HEK293 (cell line): Measurements from ENCODE around the gene DSCAM.

Source experiments
- CTCF ChIA-PET: fragments of 350-600 bp; formaldehyde crosslinking; extraction: SDS; loops from one replicate; lab custom pipeline; 2021; ENCODE audit warnings: antibody characterized with exemption; lab: Yijun Ruan, JAX
- POLR2A ChIA-PET: fragments of 300-600 bp; formaldehyde crosslinking; extraction: SDS; loops from one replicate; lab custom pipeline; 2020; ENCODE audit warnings: antibody characterized with exemption, inconsistent platforms; lab: Yijun Ruan, JAX
- H3K27ac ChIP-seq: fragments of 200-500 bp; sonication (Bioruptor generic); 2 replicates; pipeline ENCODE4 v1.5.1; 2014; ENCODE audit warnings: low read depth, low read length, control low read depth, inconsistent platforms; ENCODE audit errors: extremely low read depth
- H3K36me3 ChIP-seq, 2 experiments: fragments of 200-500 bp in 1 of 2; sonication (Bioruptor generic) in 1 of 2; 1 replicate in 1 of 2; 2 replicates in 1 of 2; pipeline ENCODE4 v1.5.1; 2014 to 2017; ENCODE audit warnings: inconsistent platforms in 2 of 2, low read length in 2 of 2; ENCODE audit not compliant: control insufficient read depth in 2 of 2, insufficient read depth in 1 of 2
- H3K4me1 ChIP-seq: fragments of 200-500 bp; sonication (Bioruptor generic); 2 replicates; pipeline ENCODE4 v1.5.1; 2014; ENCODE audit warnings: mild to moderate bottlenecking, low read length, inconsistent platforms; ENCODE audit not compliant: control insufficient read depth, insufficient read depth
- H3K4me3 ChIP-seq: 2 replicates; pipeline ENCODE4 v1.5.1; 2011; ENCODE audit warnings: low read depth, mild to moderate bottlenecking, control low read depth, low read length, moderate library complexity
- H3K9me3 ChIP-seq: fragments of 200-500 bp; sonication (Bioruptor generic); 2 replicates; pipeline ENCODE4 v1.5.1; 2014; ENCODE audit warnings: low read depth, low read length, inconsistent platforms; ENCODE audit not compliant: control insufficient read depth, insufficient read depth
- GLI4 ChIP-seq: fragments of 450-650 bp; formaldehyde crosslinking; IDR thresholded peaks from 2 replicates; pipeline ENCODE4 v1.5.1; 2016; ENCODE audit warnings: missing biosample characterization, missing genetic modification characterization
- PBX3 ChIP-seq: sonication (generic); formaldehyde crosslinking; IDR thresholded peaks from 2 replicates; pipeline ENCODE4 v1.8.1; 2022; ENCODE audit warnings: mild to moderate bottlenecking, moderate library complexity, missing genetic modification reagents
- PRDM2 ChIP-seq: fragments of 450-650 bp; formaldehyde crosslinking; IDR thresholded peaks from 2 replicates; pipeline ENCODE4 v1.5.1; 2016; ENCODE audit warnings: missing biosample characterization, missing genetic modification characterization, borderline replicate concordance
- YY2 ChIP-seq: fragments of 450-650 bp; formaldehyde crosslinking; IDR thresholded peaks from 2 replicates; pipeline ENCODE4 v1.5.1; 2016; ENCODE audit warnings: missing biosample characterization, missing genetic modification characterization
- ZBTB17 ChIP-seq: fragments of 450-650 bp; formaldehyde crosslinking; IDR thresholded peaks from 2 replicates; pipeline ENCODE4 v1.5.1; 2016; ENCODE audit warnings: missing biosample characterization, missing genetic modification characterization
- ZFP41 ChIP-seq: fragments of 450-650 bp; formaldehyde crosslinking; IDR thresholded peaks from 2 replicates; pipeline ENCODE4 v1.5.1; 2016; ENCODE audit warnings: missing biosample characterization, missing genetic modification characterization, borderline replicate concordance
- ZNF146 ChIP-seq: fragments of 450-650 bp; formaldehyde crosslinking; IDR thresholded peaks from 2 replicates; pipeline ENCODE4 v1.5.1; 2016; ENCODE audit warnings: missing biosample characterization, missing genetic modification characterization
- ZNF174 ChIP-seq: fragments of 450-650 bp; formaldehyde crosslinking; IDR thresholded peaks from 2 replicates; pipeline ENCODE4 v1.5.0; 2017; ENCODE audit warnings: missing biosample characterization, mild to moderate bottlenecking, missing genetic modification characterization
- ZNF341 ChIP-seq: fragments of 450-650 bp; formaldehyde crosslinking; IDR thresholded peaks from 2 replicates; pipeline ENCODE4; 2016; ENCODE audit warnings: low read depth, missing biosample characterization, missing genetic modification characterization
- ZNF350 ChIP-seq: fragments of 450-650 bp; formaldehyde crosslinking; IDR thresholded peaks from 2 replicates; pipeline ENCODE4 v1.5.0; 2017; ENCODE audit warnings: missing biosample characterization, mild to moderate bottlenecking, missing genetic modification characterization
- ZNF433 ChIP-seq: fragments of 450-650 bp; formaldehyde crosslinking; IDR thresholded peaks from 2 replicates; pipeline ENCODE4 v1.5.1; 2016; ENCODE audit warnings: missing biosample characterization, missing genetic modification characterization, low read depth
- ZNF501 ChIP-seq: fragments of 450-650 bp; formaldehyde crosslinking; IDR thresholded peaks from 2 replicates; pipeline ENCODE4 v1.5.1; 2016; ENCODE audit warnings: missing biosample characterization, missing genetic modification characterization
- ZNF548 ChIP-seq: fragments of 450-650 bp; formaldehyde crosslinking; IDR thresholded peaks from 2 replicates; pipeline ENCODE4 v1.5.1; 2016; ENCODE audit warnings: missing biosample characterization, missing genetic modification characterization
- ZNF571 ChIP-seq: fragments of 450-650 bp; formaldehyde crosslinking; IDR thresholded peaks from 2 replicates; pipeline ENCODE4 v1.5.0; 2017; ENCODE audit warnings: missing biosample characterization, missing genetic modification characterization
- ZNF658 ChIP-seq: fragments of 450-650 bp; formaldehyde crosslinking; IDR thresholded peaks from 2 replicates; pipeline ENCODE4; 2016; ENCODE audit warnings: missing biosample characterization, missing genetic modification characterization
- ZNF777 ChIP-seq: fragments of 450-650 bp; formaldehyde crosslinking; IDR thresholded peaks from 2 replicates; pipeline ENCODE4 v1.5.1; 2017; ENCODE audit warnings: missing biosample characterization, missing genetic modification characterization, borderline replicate concordance
- ZNF785 ChIP-seq: fragments of 450-650 bp; formaldehyde crosslinking; IDR thresholded peaks from 2 replicates; pipeline ENCODE4 v1.5.1; 2016; ENCODE audit warnings: missing biosample characterization, missing genetic modification characterization
- TF ChIP-seq, protein P1 (sequence below): fragments of 450-650 bp; formaldehyde crosslinking; conservative IDR thresholded peaks from 2 replicates; pipeline ENCODE4 v1.5.1; 2016; ENCODE audit warnings: low read depth, missing biosample characterization, missing genetic modification characterization
- TF ChIP-seq, protein P2 (sequence below): fragments of 450-650 bp; formaldehyde crosslinking; conservative IDR thresholded peaks from 2 replicates; pipeline ENCODE4 v1.5.1; 2016; ENCODE audit warnings: low read depth, missing biosample characterization, missing genetic modification characterization

The DSCAM gene

DNA sequence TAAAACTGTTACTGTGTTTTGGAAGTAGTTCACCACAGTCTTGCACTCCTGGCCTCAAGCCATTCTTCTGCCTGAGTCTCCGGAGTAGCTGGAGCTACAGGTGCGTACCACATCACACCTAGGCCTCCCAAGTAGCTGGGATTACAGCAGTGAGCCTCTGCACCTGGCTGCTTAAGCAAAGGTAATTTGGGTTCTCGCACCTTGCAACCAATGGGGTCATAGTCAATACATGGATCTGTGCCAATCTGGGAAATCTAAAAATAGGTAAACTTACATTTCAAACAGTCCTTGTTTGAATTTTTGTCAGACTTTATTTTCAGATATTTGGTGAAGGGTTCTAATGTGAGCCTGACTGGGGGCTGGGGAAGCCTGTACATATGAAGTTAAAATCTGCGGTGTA, 513.2 kb downstream of the DSCAM start:
- POLR2A ChIA-PET = no interaction called here
- Histone ChIP-seq H3K4me3 (no peak overlapping the region), H3K27ac (no peak overlapping the region), H3K4me1 (no peaks in the 10 kb centered on the region)
- TF ChIP-seq ZBTB17 = no peak
- TF ChIP-seq PBX3 = no peak
- TF ChIP-seq, protein P1, sequence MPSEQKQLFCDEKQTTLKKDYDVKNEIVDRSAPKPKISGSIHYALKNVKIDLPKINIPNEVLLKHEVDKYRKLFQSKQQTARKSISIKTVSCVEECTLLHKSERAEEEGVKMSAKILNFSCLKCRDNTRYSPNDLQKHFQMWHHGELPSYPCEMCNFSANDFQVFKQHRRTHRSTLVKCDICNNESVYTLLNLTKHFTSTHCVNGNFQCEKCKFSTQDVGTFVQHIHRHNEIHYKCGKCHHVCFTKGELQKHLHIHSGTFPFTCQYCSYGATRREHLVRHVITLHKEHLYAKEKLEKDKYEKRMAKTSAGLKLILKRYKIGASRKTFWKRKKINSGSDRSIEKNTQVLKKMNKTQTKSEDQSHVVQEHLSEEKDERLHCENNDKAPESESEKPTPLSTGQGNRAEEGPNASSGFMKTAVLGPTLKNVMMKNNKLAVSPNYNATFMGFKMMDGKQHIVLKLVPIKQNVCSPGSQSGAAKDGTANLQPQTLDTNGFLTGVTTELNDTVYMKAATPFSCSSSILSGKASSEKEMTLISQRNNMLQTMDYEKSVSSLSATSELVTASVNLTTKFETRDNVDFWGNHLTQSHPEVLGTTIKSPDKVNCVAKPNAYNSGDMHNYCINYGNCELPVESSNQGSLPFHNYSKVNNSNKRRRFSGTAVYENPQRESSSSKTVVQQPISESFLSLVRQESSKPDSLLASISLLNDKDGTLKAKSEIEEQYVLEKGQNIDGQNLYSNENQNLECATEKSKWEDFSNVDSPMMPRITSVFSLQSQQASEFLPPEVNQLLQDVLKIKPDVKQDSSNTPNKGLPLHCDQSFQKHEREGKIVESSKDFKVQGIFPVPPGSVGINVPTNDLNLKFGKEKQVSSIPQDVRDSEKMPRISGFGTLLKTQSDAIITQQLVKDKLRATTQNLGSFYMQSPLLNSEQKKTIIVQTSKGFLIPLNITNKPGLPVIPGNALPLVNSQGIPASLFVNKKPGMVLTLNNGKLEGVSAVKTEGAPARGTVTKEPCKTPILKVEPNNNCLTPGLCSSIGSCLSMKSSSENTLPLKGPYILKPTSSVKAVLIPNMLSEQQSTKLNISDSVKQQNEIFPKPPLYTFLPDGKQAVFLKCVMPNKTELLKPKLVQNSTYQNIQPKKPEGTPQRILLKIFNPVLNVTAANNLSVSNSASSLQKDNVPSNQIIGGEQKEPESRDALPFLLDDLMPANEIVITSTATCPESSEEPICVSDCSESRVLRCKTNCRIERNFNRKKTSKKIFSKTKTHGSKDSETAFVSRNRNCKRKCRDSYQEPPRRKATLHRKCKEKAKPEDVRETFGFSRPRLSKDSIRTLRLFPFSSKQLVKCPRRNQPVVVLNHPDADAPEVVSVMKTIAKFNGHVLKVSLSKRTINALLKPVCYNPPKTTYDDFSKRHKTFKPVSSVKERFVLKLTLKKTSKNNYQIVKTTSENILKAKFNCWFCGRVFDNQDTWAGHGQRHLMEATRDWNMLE (tag by site-specific recombination) = no peak
- no peak for TF ChIP-seq PRDM2 (tag by site-specific recombination)
- TF ChIP-seq ZNF777 = no peak
- TF ChIP-seq, protein P2, sequence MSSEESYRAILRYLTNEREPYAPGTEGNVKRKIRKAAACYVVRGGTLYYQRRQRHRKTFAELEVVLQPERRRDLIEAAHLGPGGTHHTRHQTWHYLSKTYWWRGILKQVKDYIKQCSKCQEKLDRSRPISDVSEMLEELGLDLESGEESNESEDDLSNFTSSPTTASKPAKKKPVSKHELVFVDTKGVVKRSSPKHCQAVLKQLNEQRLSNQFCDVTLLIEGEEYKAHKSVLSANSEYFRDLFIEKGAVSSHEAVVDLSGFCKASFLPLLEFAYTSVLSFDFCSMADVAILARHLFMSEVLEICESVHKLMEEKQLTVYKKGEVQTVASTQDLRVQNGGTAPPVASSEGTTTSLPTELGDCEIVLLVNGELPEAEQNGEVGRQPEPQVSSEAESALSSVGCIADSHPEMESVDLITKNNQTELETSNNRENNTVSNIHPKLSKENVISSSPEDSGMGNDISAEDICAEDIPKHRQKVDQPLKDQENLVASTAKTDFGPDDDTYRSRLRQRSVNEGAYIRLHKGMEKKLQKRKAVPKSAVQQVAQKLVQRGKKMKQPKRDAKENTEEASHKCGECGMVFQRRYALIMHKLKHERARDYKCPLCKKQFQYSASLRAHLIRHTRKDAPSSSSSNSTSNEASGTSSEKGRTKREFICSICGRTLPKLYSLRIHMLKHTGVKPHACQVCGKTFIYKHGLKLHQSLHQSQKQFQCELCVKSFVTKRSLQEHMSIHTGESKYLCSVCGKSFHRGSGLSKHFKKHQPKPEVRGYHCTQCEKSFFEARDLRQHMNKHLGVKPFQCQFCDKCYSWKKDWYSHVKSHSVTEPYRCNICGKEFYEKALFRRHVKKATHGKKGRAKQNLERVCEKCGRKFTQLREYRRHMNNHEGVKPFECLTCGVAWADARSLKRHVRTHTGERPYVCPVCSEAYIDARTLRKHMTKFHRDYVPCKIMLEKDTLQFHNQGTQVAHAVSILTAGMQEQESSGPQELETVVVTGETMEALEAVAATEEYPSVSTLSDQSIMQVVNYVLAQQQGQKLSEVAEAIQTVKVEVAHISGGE (tag by site-specific recombination) = no peak
- no peak for TF ChIP-seq ZNF350 (tag by site-specific recombination)
- no peak for TF ChIP-seq ZNF548
- TF ChIP-seq GLI4 (tag by site-specific recombination) = no peak
- no peak for TF ChIP-seq ZNF571
- TF ChIP-seq ZNF658 (tag by site-specific recombination) = no peak
- TF ChIP-seq YY2 (tag by site-specific recombination) = no peak
- TF ChIP-seq ZNF174 (tag by site-specific recombination) = no peak
- no peak for TF ChIP-seq ZNF785 (tag by site-specific recombination)
- no peak for TF ChIP-seq ZNF501 (tag by site-specific recombination)
- no peak for TF ChIP-seq ZNF146 (tag by site-specific recombination)
- no peak for TF ChIP-seq ZNF341 (tag by site-specific recombination)
- no peak for TF ChIP-seq ZNF433
- TF ChIP-seq ZFP41 (tag by site-specific recombination) = no peak
- TF ChIP-seq, all 188 proteins: peak for 0
- H3K36me3 ChIP-seq = no peaks in the 10 kb centered on the region
- no peaks in the 10 kb centered on the region for H3K9me3 ChIP-seq
- CTCF ChIA-PET = no interaction called here
